Bone marrow (tissue), 2 donors: ENCODE results near the gene CACNB4.
A peak's percentile ranks its signal among the peaks of the same experiment; 100 is the strongest.

Experiments used
- DNase-seq, 2 donors: peaks; one replicate each; lab custom pipeline; 2025; lab: John Stamatoyannopoulos, UW

CACNB4 gene

GRCh38 chr2:151975460-151976414, 123.1 kb downstream of the CACNB4 start:
- no peak for DNase-seq

GRCh38 chr2:151974988-151975387, 123.9 kb downstream of the CACNB4 start:
- no peak for DNase-seq

- no peak for DNase-seq
Measured at GRCh38 chr2:151973901-151974199, 125.0 kb downstream of the CACNB4 start.

- no peak for DNase-seq
Measured at GRCh38 chr2:151973013-151973900, 125.6 kb downstream of the CACNB4 start.

- no peak for DNase-seq
Measured at GRCh38 chr2:151972241-151973012, 126.4 kb downstream of the CACNB4 start.

GRCh38 chr2:151971301-151972051, 127.4 kb downstream of the CACNB4 start:
- DNase-seq = no peak

- DNase-seq = no peak
Measured at GRCh38 chr2:151968770-151969470, 129.9 kb downstream of the CACNB4 start.

GRCh38 chr2:151967829-151968722, 130.8 kb downstream of the CACNB4 start:
- no peak for DNase-seq

GRCh38 chr2:151965884-151966283, 133.0 kb downstream of the CACNB4 start:
- no peak for DNase-seq

GRCh38 chr2:151961558-151961957, 137.3 kb downstream of the CACNB4 start:
- DNase-seq = no peak

GRCh38 chr2:151959238-151959637, 139.6 kb downstream of the CACNB4 start:
- no peak for DNase-seq

- no peak for DNase-seq
Measured at GRCh38 chr2:151953467-151953866, 145.4 kb downstream of the CACNB4 start.

GRCh38 chr2:151952691-151953456, 146.0 kb downstream of the CACNB4 start:
- DNase-seq = no peak

- no peak for DNase-seq
Measured at GRCh38 chr2:151947813-151948165, 151.1 kb downstream of the CACNB4 start.

- DNase-seq = peak in 1 of 2 donors; percentile 23
Measured at GRCh38 chr2:151946899-151947812, 151.7 kb downstream of the CACNB4 start.

- DNase-seq = no peak
Measured at GRCh38 chr2:151946250-151946884, 152.5 kb downstream of the CACNB4 start.

GRCh38 chr2:151945602-151946001, 153.2 kb downstream of the CACNB4 start:
- no peak for DNase-seq
